Psoas muscle (tissue), 8 donors: ENCODE results near the gene ILF3. TPM values are rescaled to one million over a fixed set of nuclear protein-coding genes. Genes with fewer than 3 reads are reported as not detected.

Experiments
- ATAC-seq, 4 donors: fragments of 200-7000 bp; cut with Tn5 transposase; one replicate each; pipeline ENCODE4 v1.9.1; 2020; ENCODE audit warnings: moderate library complexity in 3 of 4, mild to moderate bottlenecking in 2 of 4
- DNase-seq, 2 donors: peaks; one replicate each; pipeline ENCODE4 v3.0.0-alpha.2; 2020
- H3K27ac ChIP-seq: fragments of 200-600 bp; one replicate; pipeline ENCODE4 v1.8.0; 2022
- H3K27me3 ChIP-seq, 3 donors: fragments of 200-600 bp in 1 of 3; one replicate each; pipeline versions ENCODE4 v1.6.1 to v1.8.0; 2013 to 2022; ENCODE audit warnings: low read length in 2 of 3, mild to moderate bottlenecking in 2 of 3, moderate library complexity in 1 of 3; ENCODE audit not compliant: insufficient read depth in 3 of 3
- H3K36me3 ChIP-seq, 2 donors: fragments of 200-600 bp in 1 of 2; one replicate each; pipeline versions ENCODE4 v1.6.1 to v1.8.0; 2013 to 2022; ENCODE audit warnings: low read depth in 1 of 2, mild to moderate bottlenecking in 1 of 2, moderate library complexity in 1 of 2; ENCODE audit not compliant: insufficient read depth in 1 of 2
- H3K4me1 ChIP-seq: fragments of 200-600 bp; one replicate; pipeline ENCODE4 v1.8.0; 2022
- H3K4me3 ChIP-seq: fragments of 200-600 bp; one replicate; pipeline ENCODE4 v1.8.0; 2022; ENCODE audit warnings: mild to moderate bottlenecking
- H3K9me3 ChIP-seq: fragments of 200-600 bp; one replicate; pipeline ENCODE4 v1.8.0; 2022
- CTCF ChIP-seq: fragments of 200-600 bp; IDR thresholded peaks from one replicate; pipeline ENCODE4 v1.8.0; 2022; ENCODE audit warnings: antibody characterized with exemption
- WGBS, 3 donors: extraction: QIAGEN DNeasy Blood & Tissue Kit; methylation state at CpG; one replicate each; pipeline versions ENCODE4 v1.1.6 to v1.1.7; 2013; 5-methylcytosine and 5-hydroxymethylcytosine counted together
- intact Hi-C, 2 donors: fragments of 100-400 bp; cut with DNase I; formaldehyde crosslinking; loops; one replicate each; pipeline versions ENCODE4 v1.11.0 to v1.14.2; 2022
- polyA plus RNA-seq, 3 donors: library from polyadenylated mRNA; stranded (reverse); fragments of 200-250 nt; gene quantifications; one replicate each; pipeline ENCODE4 v1.2.3, GENCODE V29; 2013
- total RNA-seq, 4 donors: library from RNA; stranded (reverse); fragmentation: NEBNext Ultra II Directional in 2 of 4; extraction: Animal tissue kit (Norgen Biotek cat#: 25700) in 2 of 4; gene quantifications; one replicate each; pipeline versions ENCODE4 v1.2.1 to v1.2.4, GENCODE V29; 2021 to 2023
- donor health status: healthy with polysubstance abuse.
- donor health status: DM: no; HTN: no; CAD: no; lungs with moderate emphysema.
- donor health status: Bipolar disorder and iron deficiency.
- donor health status: healthy.
- donor health status: DM: yes; HTN: yes; CAD: no.
- donor health status: DM: no; HTN: no; CAD: no.
- donor health status: DM: no; HTN: no; CAD: no.
- donor health status: DM: yes; HTN: yes; CAD: no.

The ILF3 gene
- total and polyA plus RNA-seq, 7 donors: 70.6 to 189 (median 148) TPM

GRCh38 chr19:10648360-10648759 is 5.8 kb upstream of the ILF3 start:
- Histone ChIP-seq H3K27me3 (no peaks in the 10 kb centered on the region), H3K27ac (no peak overlapping the region), H3K4me1 (peaks cover 17% of the 10 kb centered on the region), H3K4me3 (no peak overlapping the region), H3K9me3 (no peaks in the 10 kb centered on the region), H3K36me3 (peaks cover 2 to 4% of the 10 kb centered on the region in 2 donors)
- intact Hi-C loops: no loop called here
- 90 to 95% (median 94%) methylated on average over 4 of the region's 4 CpGs for WGBS, 3 donors
- DNase-seq (no peak), ATAC-seq (no peak)
- TF ChIP-seq CTCF: no peak

GRCh38 chr19:10651851-10652250 is 2.3 kb upstream of the ILF3 start:
- 44 to 62% (median 48%) methylated on average over 4 of the region's 4 CpGs for WGBS, 3 donors
- DNase-seq (no peak), ATAC-seq (no peak)
- no peaks in the 10 kb centered on the region for H3K27me3 ChIP-seq
- no peaks in the 10 kb centered on the region for H3K9me3 ChIP-seq
- TF ChIP-seq CTCF: no peak
- intact Hi-C loops: loop anchor here in 1 of 2 donors (10.0 kb wide), 1 partner anchor 247 kb away; the partner anchor contains the start of gene CDC37
- H3K27ac ChIP-seq: peak overlapping the region; percentile 99
- H3K36me3 ChIP-seq: peaks cover under 1 to 2% of the 10 kb centered on the region in 2 donors
- H3K4me1 ChIP-seq: peaks cover 27% of the 10 kb centered on the region
- peak overlapping the region; percentile 99 for H3K4me3 ChIP-seq

GRCh38 chr19:10653482-10653731 is 739 bp upstream of the ILF3 start:
- Histone ChIP-seq H3K4me3 (peak overlapping the region; percentile 99), H3K9me3 (no peaks in the 10 kb centered on the region), H3K4me1 (peaks cover 41% of the 10 kb centered on the region), H3K27me3 (no peaks in the 10 kb centered on the region), H3K36me3 (peaks cover 2 to 16% of the 10 kb centered on the region in 2 donors), H3K27ac (peak overlapping the region; percentile 99)
- no peak for TF ChIP-seq CTCF
- 0% methylated on average over 16 to 18 of the region's 18 CpGs for WGBS, 3 donors
- intact Hi-C loops: loop anchor here in 1 of 2 donors (10.0 kb wide), 1 partner anchor 249 kb away; the partner anchor contains the start of gene CDC37
- peak in 2 of 4 donors; percentile 11 to 41 for ATAC-seq
- no peak for DNase-seq

GRCh38 chr19:10654610-10655456 is 687 bp downstream of the ILF3 start:
- Histone ChIP-seq H3K4me3 (peak overlapping the region; percentile 99), H3K27ac (peak overlapping the region; percentile 99), H3K27me3 (no peaks in the 10 kb centered on the region), H3K4me1 (peaks cover 50% of the 10 kb centered on the region), H3K36me3 (peaks cover 2 to 16% of the 10 kb centered on the region in 2 donors), H3K9me3 (no peaks in the 10 kb centered on the region)
- 1% methylated on average over 39 to 73 of the region's 73 CpGs for WGBS, 3 donors
- DNase-seq (peak in 1 of 2 donors; percentile 76), ATAC-seq (peak; percentile 28 to 46 (median 39))
- no peak for TF ChIP-seq CTCF
- intact Hi-C loops: loop anchor here (5.0 to 10.0 kb wide), 2 partner anchors 42 to 250 kb away; partner anchors contain the start of gene CDC37 (in 1 of the 2)
